Testis (tissue), 2 donors: ENCODE data around the gene CPSF4L.

Source experiments
- POLR2A ChIP-seq: fragments of 450-650 bp; IDR thresholded peaks from one replicate; pipeline ENCODE4 v1.6.1; 2017; ENCODE audit warnings: antibody characterized with exemption, mild to moderate bottlenecking, moderate library complexity
- TF ChIP-seq, protein P1 (sequence below), 3 experiments: fragments of 450-650 bp in 2 of 3; fragments of 200-600 bp in 1 of 3; sonication (generic) in 1 of 3; IDR thresholded peaks; one replicate each; pipeline ENCODE4 v1.5.1; 2016 to 2019; ENCODE audit warnings: antibody characterized with exemption in 3 of 3, mild to moderate bottlenecking in 2 of 3, moderate library complexity in 1 of 3

DNA sequence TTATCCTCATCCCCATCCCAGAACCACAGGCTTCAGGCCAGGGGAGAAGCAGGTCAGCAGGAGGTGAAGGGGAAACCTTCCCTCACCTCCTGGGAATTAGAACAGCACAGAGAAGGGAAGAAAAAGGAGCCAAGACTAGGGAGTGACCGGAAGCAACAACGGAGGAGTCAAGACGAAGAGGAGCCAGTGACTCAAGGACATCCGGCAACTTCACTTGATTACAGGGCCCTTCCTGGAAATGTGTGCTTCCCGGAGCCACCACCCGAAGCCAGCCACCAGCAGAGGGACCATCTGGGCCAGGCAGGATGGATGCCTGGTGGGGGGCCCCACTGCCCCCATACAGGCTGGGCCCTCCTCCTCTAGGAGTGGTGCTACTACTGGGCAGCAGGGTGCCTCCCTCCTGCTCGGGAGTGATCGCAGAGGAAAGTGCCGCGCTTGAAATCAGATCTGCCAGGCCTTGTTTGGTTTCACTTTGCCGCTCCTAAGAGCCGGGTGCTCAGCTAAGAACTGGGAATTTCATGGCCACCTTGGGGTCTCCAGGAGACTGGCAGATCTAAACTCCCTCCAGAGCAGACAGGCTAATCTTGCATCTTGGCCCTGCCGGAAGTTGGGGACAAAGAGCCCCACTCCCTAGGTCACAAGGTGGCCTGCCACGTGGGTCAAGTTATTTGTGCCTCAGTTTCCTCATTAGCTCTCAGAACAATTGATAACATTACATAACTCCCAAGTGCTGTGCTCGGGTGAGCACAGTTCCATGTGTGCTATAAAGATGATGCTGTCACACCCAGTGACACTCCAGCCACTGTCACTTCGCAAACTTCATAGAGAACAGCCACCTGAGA is 43.5 kb upstream of the CPSF4L start:
- TF ChIP-seq, protein P1, sequence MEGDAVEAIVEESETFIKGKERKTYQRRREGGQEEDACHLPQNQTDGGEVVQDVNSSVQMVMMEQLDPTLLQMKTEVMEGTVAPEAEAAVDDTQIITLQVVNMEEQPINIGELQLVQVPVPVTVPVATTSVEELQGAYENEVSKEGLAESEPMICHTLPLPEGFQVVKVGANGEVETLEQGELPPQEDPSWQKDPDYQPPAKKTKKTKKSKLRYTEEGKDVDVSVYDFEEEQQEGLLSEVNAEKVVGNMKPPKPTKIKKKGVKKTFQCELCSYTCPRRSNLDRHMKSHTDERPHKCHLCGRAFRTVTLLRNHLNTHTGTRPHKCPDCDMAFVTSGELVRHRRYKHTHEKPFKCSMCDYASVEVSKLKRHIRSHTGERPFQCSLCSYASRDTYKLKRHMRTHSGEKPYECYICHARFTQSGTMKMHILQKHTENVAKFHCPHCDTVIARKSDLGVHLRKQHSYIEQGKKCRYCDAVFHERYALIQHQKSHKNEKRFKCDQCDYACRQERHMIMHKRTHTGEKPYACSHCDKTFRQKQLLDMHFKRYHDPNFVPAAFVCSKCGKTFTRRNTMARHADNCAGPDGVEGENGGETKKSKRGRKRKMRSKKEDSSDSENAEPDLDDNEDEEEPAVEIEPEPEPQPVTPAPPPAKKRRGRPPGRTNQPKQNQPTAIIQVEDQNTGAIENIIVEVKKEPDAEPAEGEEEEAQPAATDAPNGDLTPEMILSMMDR (IDR thresholded peaks at IDR 0.05): no peak
- no peak for TF ChIP-seq POLR2A
